Left hindlimb (tissue), 1 donor: ENCODE measurements around the gene DNAJC25.
"Not testable (repeated sequence)": the region's sequence is repeated elsewhere in the genome, so short reads cannot be mapped to it uniquely, and the experiment has no call there.

Source experiments
- DNase-seq: peaks from one replicate; pipeline ENCODE4 v3.0.0-alpha.2; 2018

DNAJC25 gene

DNA sequence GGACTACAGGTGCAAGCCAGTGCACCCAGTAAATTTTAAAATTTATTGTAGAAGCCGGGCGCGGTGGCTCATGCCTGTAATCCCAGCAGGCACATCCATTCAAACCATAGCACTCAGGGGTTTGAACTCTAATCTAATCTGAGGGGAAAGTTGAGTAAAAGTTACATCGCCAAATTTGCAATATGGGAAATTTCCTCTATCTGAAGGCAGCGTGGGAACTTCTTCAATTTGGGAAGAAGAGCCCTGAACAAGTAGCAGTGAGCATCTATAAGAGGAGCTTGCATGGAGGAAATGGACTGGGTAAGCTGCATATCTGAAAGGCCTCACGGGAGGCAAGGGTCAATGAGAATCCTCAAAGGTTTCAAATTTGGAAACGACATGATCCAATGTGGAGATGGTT lies 2.7 kb upstream of the DNAJC25 start:
- no peak for DNase-seq

DNA sequence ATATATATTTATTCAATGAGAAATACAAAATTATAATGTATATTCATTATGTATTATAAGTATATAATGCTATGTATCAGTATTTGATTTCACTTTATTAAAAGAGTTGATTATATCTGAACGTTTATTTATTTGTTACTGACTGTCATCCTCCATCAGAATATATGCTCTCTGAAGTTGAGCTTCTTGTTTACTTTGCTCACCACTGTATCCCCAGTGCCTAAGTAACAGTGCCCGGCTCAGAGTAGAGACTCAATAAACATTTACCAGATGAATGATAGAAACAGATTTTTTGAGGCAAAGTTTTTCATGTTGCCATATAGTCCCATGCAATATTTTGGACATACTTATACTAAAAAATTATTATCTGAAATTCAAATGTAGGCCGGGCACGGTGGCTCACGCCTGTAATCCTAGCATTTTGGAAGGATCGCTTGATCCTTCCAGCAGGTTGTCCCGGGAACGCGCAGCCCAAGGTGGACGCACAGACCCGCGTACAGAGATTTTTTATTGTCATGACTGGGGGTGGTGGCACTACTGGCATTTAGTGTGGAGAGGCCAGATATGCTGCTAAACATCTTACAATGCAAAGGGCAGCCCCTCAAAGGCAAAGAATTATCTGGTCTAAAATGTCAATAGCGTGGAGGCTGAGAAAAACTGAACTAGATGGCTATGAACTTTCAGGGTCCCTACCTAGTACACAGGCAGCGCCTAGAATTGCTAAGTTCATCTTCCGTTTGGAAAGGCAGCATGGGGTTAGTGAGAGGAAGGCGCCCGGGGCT lies 761 bp upstream of the DNAJC25 start:
- no peak for DNase-seq

DNA sequence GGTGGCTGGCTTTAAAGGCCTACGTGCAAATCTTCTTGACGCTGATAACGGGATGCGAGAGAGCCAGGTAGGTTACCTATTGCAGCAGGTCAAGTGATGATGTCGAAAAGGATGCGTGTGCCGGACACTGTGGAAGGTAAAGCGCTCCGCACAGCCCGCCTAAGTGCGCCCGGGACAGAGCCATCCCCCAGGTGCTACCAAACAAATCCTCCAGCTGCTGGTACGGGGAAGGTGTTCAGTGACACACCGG lies 245 bp upstream of the DNAJC25 start:
- DNase-seq = no peak

DNA sequence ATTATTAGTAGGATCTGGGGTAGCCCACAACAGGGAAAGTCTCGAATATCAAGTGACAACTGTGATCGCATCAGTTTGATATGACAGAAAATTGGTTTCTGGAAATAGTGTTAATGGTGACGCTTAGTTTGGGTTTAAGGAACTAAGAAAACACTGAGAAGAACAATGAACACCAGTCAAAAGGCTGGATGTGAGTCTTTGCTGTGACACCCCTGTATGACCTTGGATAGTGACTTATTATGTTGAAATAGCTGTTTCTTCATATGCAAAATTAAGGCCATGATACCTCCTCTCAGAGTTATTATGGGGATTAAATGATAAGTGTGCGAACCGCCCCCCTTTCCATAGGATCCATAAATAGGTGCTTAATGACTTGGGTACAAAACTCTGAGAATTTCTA lies 926 bp downstream of the DNAJC25 start:
- DNase-seq = no peak

DNA sequence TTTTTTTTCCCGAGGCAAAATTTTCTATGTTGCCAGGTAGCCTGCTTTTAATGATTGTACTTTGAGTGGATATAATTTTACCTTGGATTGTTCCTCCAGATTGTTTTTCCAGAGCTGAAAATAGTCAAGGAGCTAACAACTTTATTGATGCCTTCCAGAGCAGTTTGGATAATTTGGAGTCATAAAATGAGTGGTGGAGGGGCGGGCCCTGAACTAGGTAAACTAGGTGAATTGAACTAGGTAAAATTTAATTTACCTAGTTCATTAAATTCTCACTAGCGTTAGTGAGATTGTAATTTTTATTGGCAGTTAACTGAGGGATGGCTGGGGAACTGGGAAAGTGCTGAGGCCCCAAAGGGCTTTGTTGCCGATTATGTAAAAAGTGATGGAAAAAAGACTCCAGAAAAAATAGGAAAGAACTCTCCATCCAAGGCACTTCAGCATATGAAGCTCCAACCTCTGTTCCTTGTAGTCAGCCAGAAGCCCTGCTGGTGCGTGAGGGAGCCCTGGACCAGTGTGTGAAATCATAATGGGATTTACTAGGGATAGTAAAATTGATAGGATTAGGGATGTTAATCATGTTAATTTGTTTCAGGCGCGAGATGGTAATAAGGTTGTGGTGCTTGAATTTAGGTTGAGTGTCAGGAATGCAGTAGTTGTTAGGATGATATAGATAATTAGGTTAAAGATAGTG lies 1.7 kb downstream of the DNAJC25 start:
- DNase-seq = no peak

DNA sequence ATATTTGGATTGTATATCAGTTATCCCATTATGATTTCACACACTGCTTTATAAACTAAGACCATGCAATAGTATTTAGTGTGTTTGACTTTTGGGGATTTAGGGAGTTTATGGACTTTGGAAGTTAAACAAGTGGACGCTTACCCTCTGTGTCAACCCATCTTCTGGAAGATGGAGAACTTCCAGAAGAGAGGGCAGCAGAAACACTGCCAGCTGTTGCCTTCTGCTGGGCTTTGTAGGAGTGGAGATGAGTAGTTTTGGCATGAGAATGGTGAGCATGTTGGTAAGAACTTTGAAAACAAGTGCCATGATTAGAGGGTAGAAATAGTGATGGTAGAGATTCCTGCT lies 2.2 kb downstream of the DNAJC25 start:
- no peak for DNase-seq

DNA sequence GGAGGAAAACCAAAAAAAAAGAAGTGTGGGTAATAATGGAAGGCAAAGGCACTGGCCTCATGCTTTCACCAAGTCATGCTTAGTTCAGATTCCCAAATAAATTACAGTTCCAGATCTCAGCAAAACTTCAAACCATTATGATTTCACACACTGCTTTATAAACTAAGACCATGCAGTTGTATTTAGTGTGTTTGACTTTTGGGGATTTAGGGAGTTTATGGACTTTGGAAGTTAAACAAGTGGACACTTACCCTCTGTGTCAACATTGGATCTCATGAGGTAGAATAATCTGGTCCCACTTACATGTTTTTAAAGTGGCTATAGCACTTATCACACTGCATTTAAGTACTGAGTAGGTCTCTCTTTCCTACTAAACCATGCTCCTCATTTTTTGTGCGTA lies 3.7 kb downstream of the DNAJC25 start:
- no peak for DNase-seq

DNA sequence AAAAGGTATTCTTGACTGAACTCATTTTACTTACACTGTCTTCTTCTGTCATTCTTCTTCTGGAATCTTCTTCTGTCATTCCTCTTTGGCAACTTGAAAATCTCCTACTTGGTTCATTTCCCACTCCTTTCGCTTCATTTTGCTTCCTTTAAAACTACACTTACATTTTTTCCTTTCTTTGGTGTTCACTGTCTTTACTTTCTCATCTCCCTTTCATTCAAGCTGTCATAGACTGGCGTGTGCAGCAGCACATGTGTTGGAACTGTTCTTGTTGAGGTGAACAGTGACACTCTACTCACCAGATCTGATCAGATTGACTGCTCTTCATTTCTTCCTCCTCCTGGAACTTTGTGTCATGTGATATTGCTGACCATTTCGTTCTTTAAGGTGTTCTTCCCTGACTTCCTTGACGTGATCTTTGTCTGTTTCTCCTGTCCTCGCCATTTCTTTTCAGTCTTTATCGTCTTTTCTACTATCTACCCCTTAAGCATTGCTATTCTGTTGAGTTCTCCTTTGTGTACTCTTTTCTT lies 6.4 kb downstream of the DNAJC25 start:
- no peak for DNase-seq

DNA sequence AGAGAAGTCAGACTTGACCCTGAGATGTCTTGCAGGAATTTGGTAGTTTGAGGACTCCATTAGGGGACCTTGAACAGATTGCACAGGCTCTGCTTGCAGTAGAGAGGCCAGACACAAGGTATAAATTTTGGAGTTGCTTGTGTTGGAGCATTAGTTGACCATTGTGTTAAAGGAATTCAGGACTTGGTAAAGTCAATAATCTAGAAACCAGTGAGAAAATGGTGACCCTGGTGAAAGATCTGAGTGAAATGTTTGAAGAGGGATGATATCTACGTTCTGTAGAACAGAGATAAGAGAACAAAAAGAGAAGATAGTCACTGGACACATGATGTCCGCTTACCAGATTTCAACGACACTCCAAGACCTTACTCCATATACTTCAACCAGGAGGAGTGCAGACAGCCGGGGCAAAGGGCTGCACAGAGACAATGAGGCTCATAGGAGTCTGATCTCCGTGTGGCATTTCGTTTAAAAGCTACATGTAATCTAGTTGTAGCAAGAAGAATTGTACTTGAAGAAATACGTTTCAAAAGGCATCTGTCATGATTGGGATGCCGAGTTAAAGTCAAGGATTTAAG lies 13.2 kb downstream of the DNAJC25 start:
- no peak for DNase-seq

DNA sequence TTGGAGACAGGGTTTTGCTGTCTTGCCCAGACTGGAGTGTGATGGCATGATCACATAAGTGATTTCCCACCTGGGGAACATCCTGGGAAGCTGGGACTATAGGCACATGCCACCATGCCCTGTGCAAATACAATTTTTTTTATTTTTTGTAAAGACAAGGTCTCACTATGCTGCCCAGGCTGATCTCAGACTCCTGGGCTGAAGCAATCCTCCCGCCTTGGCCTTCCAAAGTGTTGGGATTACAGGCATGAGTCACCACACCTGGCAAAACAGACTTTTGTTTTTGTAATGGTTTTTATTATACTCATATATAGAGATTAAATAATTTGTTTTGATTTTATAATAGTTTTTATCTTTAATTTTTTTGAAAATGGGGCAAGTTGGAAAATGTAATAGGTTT lies 14.7 kb downstream of the DNAJC25 start:
- DNase-seq = no peak

DNA sequence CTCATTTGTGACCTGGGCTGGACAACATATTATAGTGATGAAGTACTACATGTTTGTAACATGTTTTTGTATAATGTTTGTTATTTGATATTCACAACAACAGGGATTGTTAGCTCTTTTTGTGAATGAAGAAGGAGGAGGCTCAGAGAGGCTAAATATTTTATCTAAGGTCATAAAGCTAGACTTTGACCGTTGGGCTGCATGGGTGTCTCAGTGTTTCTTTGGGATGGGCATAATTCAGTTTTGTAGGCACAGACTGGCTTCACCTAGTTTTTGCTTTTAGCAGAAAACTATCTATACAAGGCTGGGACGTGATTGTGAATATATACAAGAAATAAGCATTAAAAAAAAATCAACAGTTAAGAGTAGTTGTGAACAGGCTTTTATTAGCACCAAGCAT lies 15.3 kb downstream of the DNAJC25 start:
- DNase-seq = no peak

DNA sequence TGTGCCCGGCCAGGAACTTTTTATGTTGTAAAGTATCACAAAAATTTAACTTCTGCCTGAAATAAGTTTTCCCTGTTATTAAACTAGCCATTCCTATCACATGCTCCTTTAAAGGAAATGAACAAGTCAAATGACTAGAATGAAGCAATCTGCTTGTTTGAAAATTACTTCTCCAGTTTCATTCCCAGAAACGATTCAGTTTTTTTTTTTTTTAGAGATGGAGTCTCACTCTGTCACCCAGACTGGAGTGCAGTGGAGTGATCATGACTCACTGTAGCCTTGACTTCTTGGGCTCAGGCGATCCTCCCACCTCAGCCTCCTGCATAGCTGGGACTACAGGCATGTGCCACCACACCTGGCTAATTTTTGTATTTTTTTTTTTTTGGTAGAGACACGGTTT lies 16.9 kb downstream of the DNAJC25 start:
- DNase-seq = no peak

DNA sequence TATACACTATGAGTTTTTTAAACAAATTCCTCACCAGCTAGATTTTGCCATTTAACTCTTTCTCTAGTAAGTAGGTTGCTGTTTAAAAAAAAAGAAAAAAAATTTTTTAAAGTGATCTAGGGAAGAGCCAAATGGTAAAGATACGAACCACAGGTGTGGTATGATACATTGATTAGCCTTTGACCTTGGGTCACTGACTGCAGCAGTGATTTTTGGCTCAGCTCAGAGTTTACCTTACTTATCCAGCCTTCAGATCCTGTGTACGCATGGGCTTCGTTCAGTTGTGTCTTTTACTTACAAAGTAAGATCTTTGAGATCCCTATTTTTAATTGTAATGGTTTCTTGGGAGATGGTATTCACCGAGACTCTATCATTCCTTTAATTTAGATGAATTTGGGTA lies 17.9 kb downstream of the DNAJC25 start:
- DNase-seq = no peak

DNA sequence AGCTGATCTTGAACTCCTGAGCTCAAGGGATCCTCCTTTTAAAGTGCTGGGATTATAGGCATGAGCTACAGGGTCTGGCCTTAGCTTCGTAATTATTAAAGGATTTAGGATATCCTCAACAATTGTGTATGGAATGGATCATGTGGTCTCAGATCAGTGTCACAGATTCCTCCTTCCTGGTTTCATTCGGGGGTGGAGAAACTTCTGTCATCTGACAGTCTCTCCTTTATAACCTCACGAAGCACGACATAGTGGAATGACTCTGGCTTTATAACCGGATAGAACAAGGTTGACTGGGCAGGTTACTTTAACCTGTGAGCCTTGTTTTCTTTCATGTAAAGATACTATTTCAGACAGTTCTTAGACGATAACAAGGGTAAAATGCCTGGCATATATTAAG lies 25.9 kb downstream of the DNAJC25 start:
- DNase-seq = no peak

DNA sequence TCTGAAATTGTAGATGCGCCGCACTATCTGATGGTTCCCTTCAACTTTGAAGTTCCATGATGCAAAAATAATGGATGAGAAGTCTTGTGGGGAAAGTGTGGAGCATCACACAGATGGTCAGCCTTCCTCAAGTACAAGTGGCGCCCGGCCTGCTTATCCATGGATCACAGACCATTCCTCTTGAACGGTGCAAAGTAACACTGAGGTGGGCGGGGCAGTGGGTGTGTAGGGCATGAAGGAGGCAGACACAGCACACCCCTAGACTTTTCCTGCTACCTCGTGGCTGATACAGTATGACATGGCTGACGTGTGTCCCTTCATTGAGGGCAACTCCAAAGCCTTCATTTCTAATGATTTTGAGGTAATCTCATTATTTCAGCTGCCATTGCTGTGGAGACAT lies 27.8 kb downstream of the DNAJC25 start:
- no peak for DNase-seq

DNA sequence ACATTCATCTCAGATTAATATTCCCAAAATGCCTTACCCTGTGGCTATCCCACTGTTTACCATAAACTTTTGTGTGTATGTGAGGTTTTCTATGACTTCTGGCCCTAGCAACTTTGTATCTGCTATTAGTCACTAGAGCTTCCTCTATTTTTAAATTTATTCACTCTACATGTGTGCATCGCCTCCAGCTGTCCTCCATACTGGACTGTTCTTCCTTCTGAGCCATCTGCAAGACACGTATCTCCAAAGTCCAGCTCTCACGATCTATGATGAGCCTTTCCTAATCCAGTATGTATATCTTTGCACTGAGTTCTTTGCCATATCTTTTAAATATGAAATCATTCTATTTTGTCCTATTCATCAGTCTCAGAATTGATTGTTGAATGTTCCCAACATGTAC lies 28.6 kb downstream of the DNAJC25 start:
- no peak for DNase-seq

DNA sequence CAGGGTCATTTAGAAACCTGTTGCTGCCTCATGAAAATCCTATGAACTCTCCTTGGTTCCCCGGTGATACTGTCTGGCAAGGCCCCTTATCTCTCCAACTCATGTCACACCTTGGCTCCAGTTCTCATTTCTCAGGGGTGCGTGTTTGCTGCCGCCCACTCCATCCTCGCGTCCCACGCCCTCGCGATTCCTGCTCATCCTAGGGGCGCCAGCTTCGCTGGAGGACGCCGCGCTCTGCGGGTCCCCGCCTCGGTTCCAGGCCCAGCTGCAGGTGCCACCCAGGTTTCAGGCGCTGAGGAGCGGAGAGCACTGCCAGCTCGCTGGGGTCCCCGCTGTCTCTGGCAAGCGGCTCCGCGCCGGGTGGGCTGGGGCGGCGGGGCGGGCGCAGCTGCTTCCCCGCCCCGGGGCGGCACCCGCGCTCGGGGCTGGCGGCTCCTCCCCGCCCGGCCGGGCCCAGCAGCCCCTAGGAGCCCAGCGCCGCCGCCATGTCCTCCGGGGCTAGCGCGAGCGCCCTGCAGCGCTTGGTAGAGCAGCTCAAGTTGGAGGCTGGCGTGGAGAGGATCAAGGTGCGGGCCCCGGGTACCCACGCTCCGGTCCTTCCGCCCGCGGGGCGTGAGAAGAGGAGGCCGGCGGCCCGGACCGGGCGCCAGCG lies 30.1 kb downstream of the DNAJC25 start, which contains the start of gene GNG10:
Gene GNG10 (plus strand): TSS at position 456 of the 652 bp plus-strand sequence. CDS start 30 bp downstream, at position 486.
- DNase-seq = peak; percentile 74

DNA sequence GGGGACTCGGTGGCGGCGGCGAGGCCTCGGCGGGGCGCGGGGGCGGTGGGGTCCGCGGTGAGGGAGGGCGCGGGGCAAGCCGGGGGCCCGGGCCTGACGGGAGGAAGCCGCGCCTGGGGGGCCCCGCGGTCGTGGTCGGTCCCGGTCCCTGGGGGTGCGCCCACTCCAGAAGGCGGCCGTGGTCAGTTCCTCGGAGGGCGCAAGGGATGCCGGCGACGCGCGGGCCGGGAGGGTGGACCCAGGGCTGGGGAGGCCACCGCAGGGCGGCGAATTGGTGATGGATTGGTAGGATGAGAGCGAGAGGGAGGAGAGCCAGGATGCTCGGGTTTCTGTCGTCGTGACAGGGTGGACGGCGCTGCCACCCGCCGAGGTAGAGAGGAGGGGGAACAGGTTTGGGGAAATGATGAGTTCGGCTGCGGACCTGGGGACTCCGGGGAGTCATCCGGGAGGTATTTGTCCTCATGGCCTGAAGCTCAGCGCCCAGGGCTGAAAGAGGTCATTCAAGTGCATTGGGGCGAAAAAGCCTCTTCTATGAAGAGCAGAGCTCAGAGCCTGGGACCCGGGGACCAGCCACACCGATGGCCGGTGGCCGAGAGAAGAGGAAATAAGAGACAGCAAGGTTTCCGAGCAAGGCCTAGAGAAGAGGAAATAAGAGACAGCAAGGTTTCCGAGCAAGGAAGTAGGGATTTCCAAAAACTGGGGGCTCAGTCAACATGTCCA lies 30.8 kb downstream of the DNAJC25 start:
- peak; percentile 75 for DNase-seq

DNA sequence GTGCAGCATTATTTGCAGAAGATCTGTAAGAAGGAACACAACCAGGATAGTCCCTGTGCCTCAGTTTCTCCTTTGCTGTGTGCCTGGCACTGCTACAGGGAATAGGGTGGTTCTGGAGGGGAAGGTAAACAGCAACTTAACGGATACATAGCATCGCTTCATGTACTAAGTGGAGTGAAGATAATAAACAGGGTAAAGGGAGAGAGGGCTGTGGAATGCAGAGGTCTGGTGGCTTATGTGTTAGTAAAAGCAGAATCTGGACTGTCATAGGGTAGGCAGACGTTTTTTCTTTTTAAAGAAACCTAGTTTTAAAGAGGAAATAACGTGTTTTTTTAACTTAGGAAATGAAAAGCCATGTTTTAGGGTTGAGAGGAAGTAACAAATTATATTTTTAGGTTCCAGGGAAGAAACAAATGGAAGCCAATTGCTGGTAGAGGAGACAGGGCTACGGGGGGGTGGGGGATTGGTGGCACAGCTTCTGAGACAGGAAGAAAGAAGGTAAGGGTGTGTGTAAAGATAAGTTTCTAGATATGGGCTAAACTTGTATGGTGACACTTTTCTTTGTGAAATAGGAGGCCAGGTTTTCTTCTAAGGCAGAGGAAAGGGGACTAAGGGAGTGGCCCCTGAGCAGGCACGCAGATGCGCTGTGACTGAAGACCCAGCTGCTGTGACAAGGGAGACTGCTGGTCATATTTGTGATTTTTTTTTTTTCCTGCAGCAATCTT lies 31.6 kb downstream of the DNAJC25 start:
- no peak for DNase-seq

DNA sequence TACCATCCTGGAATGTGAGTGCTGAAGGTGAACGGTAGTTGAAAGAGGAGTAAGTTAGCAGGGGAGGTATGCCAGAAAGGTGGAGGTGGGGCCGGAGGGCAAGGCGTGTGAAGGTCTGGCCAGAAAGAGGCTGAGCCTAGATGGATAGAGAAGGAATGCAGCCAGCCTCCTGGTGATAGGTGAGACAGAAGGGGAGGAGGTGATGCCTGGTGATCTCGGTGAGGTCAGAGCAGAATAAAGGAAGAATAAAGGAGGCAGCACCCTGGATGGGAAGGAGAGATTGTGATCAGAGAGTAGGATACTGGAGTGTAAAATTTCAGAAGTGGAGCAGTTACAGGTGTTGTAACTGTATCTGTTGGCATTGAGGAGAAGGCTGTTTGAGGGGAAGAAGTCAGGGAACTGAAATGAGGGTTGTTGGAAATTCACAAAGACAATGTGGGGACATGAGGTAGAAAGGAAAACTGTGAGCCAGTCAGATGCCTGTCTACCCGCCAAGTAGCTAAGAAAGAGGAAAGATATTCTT lies 32.2 kb downstream of the DNAJC25 start:
- DNase-seq = no peak

DNA sequence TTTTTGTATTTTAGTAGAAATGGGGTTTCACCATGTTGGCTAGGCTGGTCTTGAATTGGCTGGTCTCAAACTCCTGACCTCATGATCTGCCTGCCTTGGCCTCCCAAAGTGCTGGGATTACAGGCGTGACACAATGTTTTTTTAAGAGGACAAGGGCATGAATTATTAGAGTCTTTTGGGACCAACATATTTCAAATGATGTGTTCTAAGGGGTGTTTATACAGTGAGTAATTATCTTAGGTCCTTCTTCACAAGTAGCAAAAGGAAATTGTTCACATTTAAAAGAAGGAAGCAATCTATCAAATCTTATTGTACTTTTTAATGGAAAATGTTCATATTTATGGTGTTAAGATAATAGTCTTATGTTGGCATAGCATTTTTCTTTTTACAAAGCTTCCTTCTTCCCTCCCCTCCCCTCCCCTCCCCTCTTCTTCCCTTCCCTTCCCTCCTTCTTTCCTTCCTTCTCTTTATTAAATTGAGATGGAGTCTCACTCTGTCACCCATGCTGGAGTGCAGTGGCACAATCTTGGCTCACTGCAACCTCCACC lies 37.0 kb downstream of the DNAJC25 start:
- DNase-seq = no peak

DNA sequence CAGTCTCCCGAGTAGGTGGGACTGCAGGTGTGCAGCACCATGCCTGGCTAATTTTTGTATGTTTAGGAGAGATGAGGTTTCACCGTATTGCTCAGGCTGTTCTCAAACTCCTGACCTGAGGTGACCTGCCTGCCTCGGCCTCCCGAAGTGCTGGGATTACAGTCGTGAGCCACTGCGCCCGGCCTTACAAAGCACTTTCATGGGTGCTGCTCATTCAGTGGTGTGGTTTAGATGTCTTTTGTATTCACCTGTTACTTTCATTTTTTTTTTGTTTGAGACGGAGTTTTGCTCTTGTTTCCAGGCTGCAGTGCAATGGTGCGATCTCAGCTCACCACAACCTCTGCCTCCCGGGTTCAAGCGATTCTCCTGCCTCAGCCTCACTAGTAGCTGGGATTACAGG lies 37.5 kb downstream of the DNAJC25 start:
- DNase-seq = not testable (repeated sequence)
